Endothelial cell of umbilical vein (primary cell): ENCODE data around the gene PIGQ. TPM values are rescaled to one million over a fixed set of nuclear protein-coding genes. Genes with fewer than 3 reads are reported as not detected.

ENCODE experiments used
- BruUV-seq: library from RNA; stranded (reverse); fragments of 400-500 nt; replicated peaks from 2 replicates; lab custom pipeline; 2021; lab: Mats Ljungman, UMichigan
- CTCF ChIA-PET: fragments of 300-600, 350-600 bp; sonication (Branson Sonifier 250); formaldehyde crosslinking; loops from one replicate; lab custom pipeline; 2021; ENCODE audit warnings: antibody characterized with exemption, inconsistent platforms; lab: Charles Lee
- POLR2A ChIA-PET: fragments of 300-600, 350-600 bp; sonication (Branson Sonifier 250); formaldehyde crosslinking; loops from one replicate; lab custom pipeline; 2021; ENCODE audit warnings: antibody characterized with exemption, inconsistent platforms; lab: Charles Lee
- DNase-seq: peaks from one replicate; pipeline ENCODE4 v3.0.0-alpha.2; 2011; ENCODE audit warnings: low read depth, low spot score
- FAIRE-seq: peaks from 2 replicates; lab custom pipeline; 2011; peaks lifted over from hg19 to GRCh38; lab: Jason Lieb, UNC
- H2AFZ ChIP-seq: 2 replicates; pipeline ENCODE4 v1.6.0; 2012; ENCODE audit warnings: low read depth, low read length, control low read depth, inconsistent platforms
- H3K27ac ChIP-seq: 2 replicates; pipeline ENCODE4 v1.5.1; 2011; ENCODE audit warnings: low read depth, mild to moderate bottlenecking, control low read depth, low read length, moderate library complexity; ENCODE audit not compliant: insufficient read depth
- H3K27me3 ChIP-seq, 2 experiments: 2 replicates each; pipeline versions ENCODE4 v1.6.0 to v1.6.1; 2011; ENCODE audit warnings: low read length in 2 of 2, mixed read lengths in 1 of 2; ENCODE audit not compliant: control insufficient read depth in 2 of 2, insufficient read depth in 2 of 2
- H3K36me3 ChIP-seq, 2 experiments: 2 replicates in 1 of 2; 3 replicates in 1 of 2; pipeline ENCODE4 v1.5.1; 2011; ENCODE audit warnings: low read length in 2 of 2, mild to moderate bottlenecking in 1 of 2, moderate library complexity in 1 of 2; ENCODE audit not compliant: control insufficient read depth in 2 of 2, insufficient read depth in 2 of 2; ENCODE audit errors: extremely low read depth in 1 of 2
- H3K4me1 ChIP-seq: 3 replicates; pipeline ENCODE4 v1.5.1; 2011; ENCODE audit warnings: mild to moderate bottlenecking, low read length; ENCODE audit not compliant: control insufficient read depth, insufficient read depth; ENCODE audit errors: extremely low read depth
- H3K4me2 ChIP-seq: 2 replicates; pipeline ENCODE4 v1.6.1; 2011; ENCODE audit warnings: low read length, control low read depth, mixed read lengths; ENCODE audit not compliant: insufficient read depth
- H3K4me3 ChIP-seq, 3 experiments: fragments of 200-600 bp in 1 of 3; sonication (generic), shearing (Covaris generic) in 1 of 3; replicated peaks in 1 of 3; 2 replicates each; pipeline ENCODE4 v1.5.1; 2011 to 2016; ENCODE audit warnings: control low read depth in 3 of 3, low read length in 3 of 3, mild to moderate bottlenecking in 2 of 3, inconsistent platforms in 1 of 3, low read depth in 1 of 3, moderate library complexity in 1 of 3; ENCODE audit not compliant: insufficient read depth in 1 of 3
- H3K79me2 ChIP-seq: 2 replicates; pipeline ENCODE4 v1.6.0; 2012; ENCODE audit warnings: low read length, inconsistent platforms; ENCODE audit not compliant: control insufficient read depth, insufficient read depth
- H3K9ac ChIP-seq: replicated peaks from 2 replicates; pipeline ENCODE3; 2011; ENCODE audit warnings: low read length, control low read depth; ENCODE audit not compliant: insufficient read depth; ENCODE audit errors: extremely low read depth
- H3K9me1 ChIP-seq: replicated peaks from 3 replicates; pipeline ENCODE4 v1.6.0; 2011; ENCODE audit warnings: mild to moderate bottlenecking, low read length; ENCODE audit not compliant: control insufficient read depth, insufficient read depth; ENCODE audit errors: extremely low read depth
- H3K9me3 ChIP-seq: replicated peaks from 2 replicates; pipeline ENCODE4 v1.5.1; 2012; ENCODE audit warnings: low read length, inconsistent platforms; ENCODE audit not compliant: control insufficient read depth, insufficient read depth
- H4K20me1 ChIP-seq: replicated peaks from 2 replicates; pipeline ENCODE3; 2011; ENCODE audit warnings: mild to moderate bottlenecking, low read length; ENCODE audit not compliant: control insufficient read depth, insufficient read depth; ENCODE audit errors: extremely low read depth
- CTCF ChIP-seq, 2 donors: IDR thresholded peaks; 1 replicate in 1 of 2; 2 replicates in 1 of 2; pipeline ENCODE4 v1.5.1; 2011; ENCODE audit warnings: low read length in 2 of 2, mild to moderate bottlenecking in 2 of 2, moderate library complexity in 2 of 2, control low read depth in 1 of 2, inconsistent platforms in 1 of 2, low read depth in 1 of 2; ENCODE audit not compliant: insufficient read depth in 1 of 2; ENCODE audit errors: extremely low read depth in 1 of 2
- EZH2 ChIP-seq: IDR thresholded peaks from 2 replicates; pipeline ENCODE4 v1.6.1; 2012; ENCODE audit warnings: borderline replicate concordance, low read depth, mild to moderate bottlenecking, moderate library complexity, low read length, inconsistent platforms; ENCODE audit not compliant: severe bottlenecking
- FOS ChIP-seq: IDR thresholded peaks from 2 replicates; pipeline ENCODE4 v1.6.1; 2011; ENCODE audit warnings: mild to moderate bottlenecking, low read length, moderate library complexity, borderline replicate concordance; ENCODE audit not compliant: insufficient read depth
- GATA2 ChIP-seq: IDR thresholded peaks from 2 replicates; pipeline ENCODE4 v1.7.0; 2011; ENCODE audit warnings: low read depth, mild to moderate bottlenecking, moderate library complexity, mixed read lengths, low read length; ENCODE audit not compliant: insufficient read length, insufficient read depth
- JUN ChIP-seq: IDR thresholded peaks from 2 replicates; pipeline ENCODE4 v1.6.1; 2011; ENCODE audit warnings: borderline replicate concordance, low read depth; ENCODE audit not compliant: insufficient read length, insufficient read depth
- POLR2A ChIP-seq: IDR thresholded peaks from 2 replicates; pipeline ENCODE4 v1.6.1; 2012; ENCODE audit warnings: low read depth, mild to moderate bottlenecking, control low read depth, low read length
- POLR2AphosphoS5 ChIP-seq: IDR thresholded peaks from 2 replicates; pipeline ENCODE4 v1.6.1; 2012; ENCODE audit warnings: low read depth, mild to moderate bottlenecking, control low read depth, low read length, moderate library complexity; ENCODE audit not compliant: insufficient read depth
- dilution Hi-C: fragments of 300-500 bp; cut with MboI; formaldehyde crosslinking; loops from one replicate; pipeline ENCODE4 v1.15.0; 2019; ENCODE audit warnings: low sequenced_read_pairs; ENCODE audit not compliant: extremely low pct_ligation_motif_present
- intact Hi-C: fragments of 100-400 bp; cut with micrococcal nuclease; formaldehyde crosslinking; loops from one replicate; pipeline ENCODE4 v1.10.0; 2022
- microRNA-seq: library from miRNA; unstranded; fragments of <30 nt; microRNA quantifications from one replicate; pipeline ENCODE4 v1.2.0, GENCODE V29; 2021; ENCODE audit warnings: borderline number of aligned reads, borderline replicate concordance
- polyA plus RNA-seq, 4 experiments: library from polyadenylated mRNA; depleted of rRNA in 3 of 4; stranded (reverse) in 3 of 4; unstranded in 1 of 4; fragments of >200 nt; gene quantifications; 2 replicates each; pipeline versions ENCODE4 v1.2.1 to v1.2.3, GENCODE V29; 2011 to 2012; ENCODE audit warnings: missing spikeins in 1 of 4
- small RNA-seq: library from RNA; depleted of rRNA; stranded (forward); fragments of <200 nt; gene quantifications from one replicate; pipeline ENCODE3, GENCODE V24; 2012; ENCODE audit warnings: low replicate concordance, low read depth; ENCODE audit not compliant: insufficient read depth, insufficient read length
- total RNA-seq: library from RNA; stranded (reverse); gene quantifications from 2 replicates; pipeline ENCODE4 v1.2.3, GENCODE V29; 2021
- TF ChIP-seq, protein P1 (sequence below): IDR thresholded peaks from 2 replicates; pipeline ENCODE4 v1.6.1; 2011; ENCODE audit not compliant: insufficient read depth, insufficient read length

PIGQ gene
- total and polyA plus RNA-seq, 2 donors (not counting 3 experiments of a cell fraction or from before 2014, with no cell fraction given) = 66.9 to 67.7 TPM

- no peak overlapping the region for H3K9ac ChIP-seq
- dilution Hi-C loops = no loop called here
- H3K79me2 ChIP-seq = peaks cover 8% of the 10 kb centered on the region
- no peak overlapping the region for H2AFZ ChIP-seq
- TF ChIP-seq JUN (no peak), EZH2 (no peak), POLR2AphosphoS5 (no peak), GATA2 (no peak), CTCF (IDR thresholded peaks at IDR 0.05; ENCODE audit: extremely low read depth in 1 of 2, insufficient read depth in 1 of 2, low read depth in 1 of 2, low read length in 2 of 2) (no peak), POLR2A (no peak), FOS (no peak)
- TF ChIP-seq, protein P1, sequence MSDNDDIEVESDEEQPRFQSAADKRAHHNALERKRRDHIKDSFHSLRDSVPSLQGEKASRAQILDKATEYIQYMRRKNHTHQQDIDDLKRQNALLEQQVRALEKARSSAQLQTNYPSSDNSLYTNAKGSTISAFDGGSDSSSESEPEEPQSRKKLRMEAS = no peak
- CTCF ChIA-PET = no interaction called here
- H3K4me1 ChIP-seq = peaks cover 4% of the 10 kb centered on the region
- H3K4me2 ChIP-seq = no peak overlapping the region
- no peaks in the 10 kb centered on the region for H3K9me3 ChIP-seq
- no TSS peak for BruUV-seq
- H3K36me3 ChIP-seq = no peaks in the 10 kb centered on the region
- POLR2A ChIA-PET = no interaction called here
- no peaks in the 10 kb centered on the region for H3K9me1 ChIP-seq
- DNase-seq (no peak), FAIRE-seq (no peak)
- H3K27me3 ChIP-seq = no peaks in the 10 kb centered on the region
- intact Hi-C loops = no loop called here
- H3K4me3 ChIP-seq = no peak overlapping the region
- H4K20me1 ChIP-seq = no peaks in the 10 kb centered on the region
- no peak overlapping the region for H3K27ac ChIP-seq
Measured at GRCh38 chr16:633336-634050, 63.7 kb downstream of the PIGQ start.

Small RNAs within 50 kb of the gene (microRNA-seq; reads per million reads assigned to microRNA genes)
- gene MIR3176 = 3.5 reads per million
- gene MIR5587 = 1.2 reads per million

Small RNAs within 50 kb of the gene (small RNA-seq; reads per million reads assigned to genes)
- gene MIR3176 (not detected), gene MIR5587 (not detected), gene Z98883.1 (not detected)

Other genes with a start within 250 kb of the PIGQ start
- 21.1 and 21.9 TPM in 2 replicates for gene AXIN1, start 217.2 kb upstream of the PIGQ start, total RNA-seq
- gene AXIN1, start 217.2 kb upstream of the PIGQ start, polyA plus RNA-seq = 8.0 and 8.3 TPM in 2 replicates
- 86.3 and 104 TPM in 2 replicates for gene MRPL28, start 199.4 kb upstream of the PIGQ start, total RNA-seq
- 180 and 198 TPM in 2 replicates for gene MRPL28, start 199.4 kb upstream of the PIGQ start, polyA plus RNA-seq
- gene PGAP6, start 188.0 kb upstream of the PIGQ start, total RNA-seq = 88.1 and 89.8 TPM in 2 replicates
- gene PGAP6, start 188.0 kb upstream of the PIGQ start, polyA plus RNA-seq = 365 and 484 TPM in 2 replicates
- 166 and 170 TPM in 2 replicates for gene NME4, start 172.8 kb upstream of the PIGQ start, total RNA-seq
- 264 and 412 TPM in 2 replicates for gene NME4, start 172.8 kb upstream of the PIGQ start, polyA plus RNA-seq
- gene DECR2, start 168.1 kb upstream of the PIGQ start, total RNA-seq = 23.1 and 28.3 TPM in 2 replicates
- gene DECR2, start 168.1 kb upstream of the PIGQ start, polyA plus RNA-seq = 46.5 and 61.7 TPM in 2 replicates
- 64.9 and 75.9 TPM in 2 replicates for gene RAB11FIP3, start 144.3 kb upstream of the PIGQ start, total RNA-seq
- 19.3 and 20.5 TPM in 2 replicates for gene RAB11FIP3, start 144.3 kb upstream of the PIGQ start, polyA plus RNA-seq
- 65.0 and 70.1 TPM in 2 replicates for gene CAPN15, start 42.3 kb upstream of the PIGQ start, total RNA-seq
- gene CAPN15, start 42.3 kb upstream of the PIGQ start, polyA plus RNA-seq = 33.9 and 48.6 TPM in 2 replicates
- gene PRR35, start 9.6 kb upstream of the PIGQ start, total RNA-seq = not detected in 2 replicates
- gene PRR35, start 9.6 kb upstream of the PIGQ start, polyA plus RNA-seq = not detected in 2 replicates
- 0.30 and 0.73 TPM in 2 replicates for gene NHLRC4, start 3.0 kb upstream of the PIGQ start, total RNA-seq
- 0.94 and 0.96 TPM in 2 replicates for gene NHLRC4, start 3.0 kb upstream of the PIGQ start, polyA plus RNA-seq
- gene RAB40C, start 20.1 kb downstream of the PIGQ start, total RNA-seq = 16.7 and 18.8 TPM in 2 replicates
- 12.4 and 16.3 TPM in 2 replicates for gene RAB40C, start 20.1 kb downstream of the PIGQ start, polyA plus RNA-seq
- 0.28 and 0.40 TPM in 2 replicates for gene WFIKKN1, start 61.0 kb downstream of the PIGQ start, total RNA-seq
- 0.03 and 0.06 TPM in 2 replicates for gene WFIKKN1, start 61.0 kb downstream of the PIGQ start, polyA plus RNA-seq
- gene METTL26, start 66.3 kb downstream of the PIGQ start, total RNA-seq = 112 and 114 TPM in 2 replicates
- 138 and 215 TPM in 2 replicates for gene METTL26, start 66.3 kb downstream of the PIGQ start, polyA plus RNA-seq
- 12.9 and 17.1 TPM in 2 replicates for gene MCRIP2, start 71.9 kb downstream of the PIGQ start, total RNA-seq
- 18.9 and 29.9 TPM in 2 replicates for gene MCRIP2, start 71.9 kb downstream of the PIGQ start, polyA plus RNA-seq
- 50.0 and 51.8 TPM in 2 replicates for gene WDR90, start 79.4 kb downstream of the PIGQ start, total RNA-seq
- 22.2 and 29.2 TPM in 2 replicates for gene WDR90, start 79.4 kb downstream of the PIGQ start, polyA plus RNA-seq
- gene RHOT2, start 98.2 kb downstream of the PIGQ start, total RNA-seq = 96.0 and 106 TPM in 2 replicates
- 139 and 190 TPM in 2 replicates for gene RHOT2, start 98.2 kb downstream of the PIGQ start, polyA plus RNA-seq
- 1.8 TPM in 2 replicates for gene RHBDL1, start 105.7 kb downstream of the PIGQ start, total RNA-seq
- 1.1 and 1.8 TPM in 2 replicates for gene RHBDL1, start 105.7 kb downstream of the PIGQ start, polyA plus RNA-seq
- gene STUB1, start 110.4 kb downstream of the PIGQ start, total RNA-seq = 105 and 107 TPM in 2 replicates
- gene STUB1, start 110.4 kb downstream of the PIGQ start, polyA plus RNA-seq = 147 and 152 TPM in 2 replicates
- gene JMJD8, start 114.4 kb downstream of the PIGQ start, total RNA-seq = 53.4 and 55.1 TPM in 2 replicates
- gene JMJD8, start 114.4 kb downstream of the PIGQ start, polyA plus RNA-seq = 102 and 125 TPM in 2 replicates
- 9.9 and 11.2 TPM in 2 replicates for gene WDR24, start 120.4 kb downstream of the PIGQ start, total RNA-seq
- 9.9 and 14.1 TPM in 2 replicates for gene WDR24, start 120.4 kb downstream of the PIGQ start, polyA plus RNA-seq
- 0.22 TPM in 1 of 2 replicates, not detected in the other for gene FBXL16, start 135.8 kb downstream of the PIGQ start, total RNA-seq
- 0.07 and 0.18 TPM in 2 replicates for gene FBXL16, start 135.8 kb downstream of the PIGQ start, polyA plus RNA-seq
- 14.1 and 16.1 TPM in 2 replicates for gene METRN, start 145.2 kb downstream of the PIGQ start, total RNA-seq
- gene METRN, start 145.2 kb downstream of the PIGQ start, polyA plus RNA-seq = 10.0 and 23.4 TPM in 2 replicates
- 26.1 and 29.1 TPM in 2 replicates for gene ANTKMT, start 151.2 kb downstream of the PIGQ start, total RNA-seq
- 27.9 and 40.5 TPM in 2 replicates for gene ANTKMT, start 151.2 kb downstream of the PIGQ start, polyA plus RNA-seq
- 0.53 and 1.3 TPM in 2 replicates for gene CCDC78, start 156.5 kb downstream of the PIGQ start, total RNA-seq
- gene CCDC78, start 156.5 kb downstream of the PIGQ start, polyA plus RNA-seq = 0.50 and 1.2 TPM in 2 replicates
- gene HAGHL, start 157.1 kb downstream of the PIGQ start, total RNA-seq = 5.9 and 6.8 TPM in 2 replicates
- 6.3 and 8.5 TPM in 2 replicates for gene HAGHL, start 157.1 kb downstream of the PIGQ start, polyA plus RNA-seq
- gene CIAO3, start 171.0 kb downstream of the PIGQ start, total RNA-seq = 31.2 and 33.8 TPM in 2 replicates
- gene CIAO3, start 171.0 kb downstream of the PIGQ start, polyA plus RNA-seq = 23.1 and 29.1 TPM in 2 replicates
- not detected in 2 replicates for gene MSLN, start 190.8 kb downstream of the PIGQ start, total RNA-seq
- not detected in 2 replicates for gene MSLN, start 190.8 kb downstream of the PIGQ start, polyA plus RNA-seq
- gene RPUSD1, start 218.4 kb downstream of the PIGQ start, total RNA-seq = 42.3 and 46.2 TPM in 2 replicates
- 55.8 and 69.0 TPM in 2 replicates for gene RPUSD1, start 218.4 kb downstream of the PIGQ start, polyA plus RNA-seq
- gene CHTF18, start 218.7 kb downstream of the PIGQ start, total RNA-seq = 58.6 and 69.5 TPM in 2 replicates
- gene CHTF18, start 218.7 kb downstream of the PIGQ start, polyA plus RNA-seq = 33.0 and 45.3 TPM in 2 replicates
- gene GNG13, start 230.8 kb downstream of the PIGQ start, total RNA-seq = not detected in 2 replicates
- gene GNG13, start 230.8 kb downstream of the PIGQ start, polyA plus RNA-seq = not detected in 2 replicates